ENCODE results near the gene ADAMTS7.
"Not testable (repeated sequence)": the region's sequence is repeated elsewhere in the genome, so short reads cannot be mapped to it uniquely, and the experiment has no call there.

The ADAMTS7 gene

DNA sequence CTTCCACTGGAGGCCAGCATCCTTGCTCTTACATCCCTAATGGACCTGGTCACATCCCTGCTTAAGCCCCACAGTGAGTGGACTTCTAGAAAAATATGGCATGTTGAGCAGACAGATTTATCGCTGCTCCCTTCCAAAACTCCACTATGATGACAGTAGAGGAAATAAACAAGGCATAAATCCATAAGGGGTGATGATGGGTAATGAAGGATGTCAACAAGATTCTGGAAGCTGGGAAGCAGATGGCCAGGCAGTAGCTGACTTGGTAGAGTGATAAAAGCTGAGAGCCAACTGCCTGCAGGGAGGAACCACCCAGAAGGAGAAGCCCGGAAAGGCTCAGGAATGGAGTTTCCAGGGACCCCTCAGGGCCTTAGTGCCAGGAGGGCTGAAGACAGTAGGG is 28.9 kb downstream of the ADAMTS7 start:
- DNase-seq (ENCODE audit: low read depth), result not testable (repeated sequence)

DNA sequence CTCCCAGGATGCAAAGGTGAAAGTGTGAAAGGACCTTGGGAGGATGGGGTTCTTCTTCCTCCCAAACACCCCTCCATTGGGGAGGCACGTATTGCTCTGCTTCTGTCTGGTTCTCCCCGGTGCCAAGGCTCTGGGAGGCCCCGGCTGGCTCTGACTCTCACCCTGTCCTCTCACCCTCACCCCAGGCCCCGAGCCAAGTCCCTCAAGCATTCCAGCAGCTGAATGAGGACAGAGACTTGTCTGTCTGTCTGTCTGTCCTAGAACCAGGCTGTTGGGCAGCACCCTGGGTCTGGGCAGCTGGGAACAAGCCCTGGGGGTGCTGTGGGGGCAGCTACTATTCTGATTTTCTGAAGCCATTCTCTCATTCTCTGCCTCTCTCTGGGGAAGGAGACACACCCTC is 29.9 kb downstream of the ADAMTS7 start:
- DNase-seq (ENCODE audit: low read depth), result not testable (repeated sequence)

DNA sequence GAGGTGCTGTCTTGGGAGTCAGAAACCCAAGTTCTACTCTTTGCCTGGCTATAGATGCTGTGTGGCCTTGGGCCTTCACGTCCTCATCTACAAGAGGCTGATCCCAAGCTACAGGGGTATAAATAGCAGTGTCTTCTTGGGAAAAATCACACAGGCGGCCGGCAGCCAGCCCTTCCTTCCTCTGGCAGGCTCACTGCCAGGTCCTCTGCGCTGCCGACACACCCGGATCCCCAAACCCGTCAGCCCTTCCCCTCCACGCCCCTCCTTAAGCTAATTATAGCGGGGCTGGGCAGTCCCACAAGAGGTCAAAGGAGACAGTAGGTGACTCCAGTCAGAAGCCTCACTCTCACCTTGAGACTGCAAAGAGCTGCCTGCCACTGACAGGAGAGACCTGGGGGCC is 31.3 kb downstream of the ADAMTS7 start:
- not testable (repeated sequence) for DNase-seq (ENCODE audit: low read depth)

DNA sequence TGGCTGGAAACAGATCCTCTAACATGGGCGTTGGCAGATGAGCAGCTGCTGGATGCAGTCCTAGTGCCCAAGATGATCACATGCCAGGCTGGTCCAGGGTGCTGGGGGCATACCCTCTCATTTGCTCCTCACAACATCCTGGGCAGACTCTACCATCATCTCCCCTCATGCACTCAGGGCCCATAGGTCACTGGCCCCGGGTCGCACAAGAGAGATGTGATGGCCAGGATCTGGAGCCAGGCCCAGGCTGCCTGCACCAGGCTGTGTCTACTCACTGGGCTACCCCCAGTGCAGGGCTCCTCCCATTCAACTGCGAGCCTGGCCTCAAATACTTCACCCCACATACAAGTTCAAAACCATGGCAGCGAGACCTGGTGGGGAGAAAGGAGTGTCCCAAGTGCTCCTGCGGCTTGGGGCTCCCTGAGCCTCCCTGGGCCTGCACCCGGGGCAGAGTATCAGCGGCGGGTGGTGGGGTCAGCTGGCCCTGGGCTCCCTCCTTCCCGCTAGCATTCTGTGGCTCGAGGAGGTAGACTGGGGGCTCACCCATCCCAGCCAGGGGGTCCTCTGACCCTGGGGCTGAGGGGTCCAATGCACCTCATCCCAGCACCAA is 32.0 kb downstream of the ADAMTS7 start:
- not testable (repeated sequence) for DNase-seq (ENCODE audit: low read depth)

DNA sequence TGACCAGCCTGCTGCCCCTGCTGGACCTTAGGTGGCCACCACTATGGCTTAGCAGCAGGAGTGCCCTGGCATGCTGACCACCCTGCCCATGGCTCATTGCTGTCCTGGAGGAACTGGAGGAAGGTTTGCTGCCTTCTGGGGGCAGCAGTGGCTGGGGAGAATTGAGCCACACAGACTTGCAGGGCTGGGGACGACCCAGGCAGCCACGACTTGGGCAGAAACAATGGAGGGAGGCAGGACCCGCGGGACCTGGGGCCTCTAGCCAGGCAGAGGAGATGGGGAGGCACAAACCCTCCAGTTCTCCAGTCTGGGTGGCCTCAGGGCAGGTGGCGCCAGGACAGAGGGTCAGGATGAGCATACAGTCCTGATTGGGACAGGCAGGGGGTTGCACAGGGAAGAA is 32.8 kb downstream of the ADAMTS7 start:
- DNase-seq (ENCODE audit: low read depth), result no peak

DNA sequence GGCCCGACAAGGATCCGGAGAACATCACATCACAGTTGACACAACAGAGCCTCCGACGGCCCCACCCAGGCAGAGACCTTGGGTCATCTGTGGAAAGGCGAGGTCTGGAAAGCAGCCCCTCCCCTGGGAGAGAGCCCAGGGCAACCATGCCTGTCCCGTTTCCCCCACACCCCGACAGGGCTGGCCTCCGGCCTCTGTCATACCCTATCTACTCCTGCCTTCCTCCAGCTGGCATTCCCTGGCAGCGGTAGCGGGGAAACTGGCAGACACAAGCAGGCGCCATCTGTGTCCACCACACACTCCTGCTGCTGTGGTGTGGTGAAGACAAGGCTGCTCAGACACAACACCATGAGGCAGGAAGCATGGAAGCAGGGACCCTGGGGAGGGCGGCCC is 33.3 kb downstream of the ADAMTS7 start:
- not testable (repeated sequence) for DNase-seq (ENCODE audit: low read depth)

DNA sequence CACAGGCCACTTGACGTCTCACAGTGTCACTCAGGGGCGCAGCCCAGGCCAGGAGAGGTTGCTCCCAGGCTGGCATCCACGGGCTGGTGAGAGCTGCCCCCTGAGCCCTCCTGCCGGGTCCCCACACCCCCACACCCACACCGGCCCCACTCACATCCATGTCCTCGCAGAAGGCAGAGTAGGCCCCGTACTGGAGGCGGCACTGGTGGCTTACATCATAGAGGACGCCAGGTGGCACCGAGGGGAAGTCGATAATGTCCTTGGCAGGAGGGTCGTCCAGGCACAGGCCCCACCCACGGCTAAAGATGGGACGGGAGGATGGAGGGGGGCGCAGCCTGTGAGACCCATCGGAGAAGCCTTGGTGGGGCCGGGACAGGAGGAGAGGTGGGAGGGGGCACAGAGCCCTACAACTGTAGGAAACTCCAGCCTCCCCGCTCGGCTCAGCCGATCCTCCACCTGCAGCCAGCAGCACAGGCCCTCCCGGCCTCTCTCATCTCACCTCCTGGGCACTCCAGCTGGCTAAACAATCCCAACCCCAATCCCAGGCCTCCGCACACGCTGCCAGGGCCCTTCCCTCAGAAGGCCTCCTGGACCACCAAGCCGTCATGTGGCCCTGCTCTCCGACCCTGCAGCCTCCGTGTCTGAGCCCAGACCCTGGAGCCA is 33.8 kb downstream of the ADAMTS7 start:
- not testable (repeated sequence) for DNase-seq (ENCODE audit: low read depth)

DNA sequence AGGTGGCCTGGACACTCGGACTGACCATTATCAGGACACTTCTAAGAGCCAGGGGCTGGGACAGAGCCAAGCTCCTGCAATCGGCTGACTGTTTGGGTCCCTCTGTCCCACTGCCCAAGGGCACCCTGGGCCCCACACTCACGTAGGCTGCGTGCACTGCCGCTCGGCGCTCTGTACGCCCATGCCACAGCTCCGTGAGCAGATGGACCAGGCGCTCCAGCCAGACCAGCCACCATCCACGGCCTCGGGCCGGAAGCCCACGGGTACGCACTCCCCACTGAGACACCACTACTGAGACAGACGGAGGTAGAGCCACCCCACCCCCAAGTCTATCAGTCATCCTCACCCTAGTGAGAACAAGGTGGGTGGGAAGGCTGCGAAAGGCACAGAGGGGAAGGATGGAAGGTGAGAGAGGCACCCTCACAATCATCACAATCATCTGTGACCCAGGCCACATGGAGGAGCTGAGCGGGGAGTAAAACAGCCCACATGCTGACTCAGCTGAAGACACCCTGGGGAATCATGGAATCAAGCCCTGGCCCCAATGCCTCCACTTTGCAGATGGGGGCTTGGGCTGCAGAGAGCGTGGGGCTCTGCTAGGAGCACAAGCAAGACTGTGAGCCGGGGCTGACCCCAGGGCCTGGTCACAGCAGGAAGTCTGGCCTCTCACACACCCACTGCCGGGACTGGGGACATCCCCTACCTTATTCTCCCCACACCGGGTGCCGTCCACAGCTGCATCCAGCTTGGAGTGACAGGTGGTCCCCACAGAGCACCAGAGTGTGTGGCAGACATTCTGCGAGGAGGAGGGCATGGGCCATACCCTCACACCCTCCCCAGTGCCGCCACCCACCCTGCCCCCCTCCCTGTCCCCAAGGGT is 35.0 kb downstream of the ADAMTS7 start:
- DNase-seq (ENCODE audit: low read depth), result not testable (repeated sequence)

DNA sequence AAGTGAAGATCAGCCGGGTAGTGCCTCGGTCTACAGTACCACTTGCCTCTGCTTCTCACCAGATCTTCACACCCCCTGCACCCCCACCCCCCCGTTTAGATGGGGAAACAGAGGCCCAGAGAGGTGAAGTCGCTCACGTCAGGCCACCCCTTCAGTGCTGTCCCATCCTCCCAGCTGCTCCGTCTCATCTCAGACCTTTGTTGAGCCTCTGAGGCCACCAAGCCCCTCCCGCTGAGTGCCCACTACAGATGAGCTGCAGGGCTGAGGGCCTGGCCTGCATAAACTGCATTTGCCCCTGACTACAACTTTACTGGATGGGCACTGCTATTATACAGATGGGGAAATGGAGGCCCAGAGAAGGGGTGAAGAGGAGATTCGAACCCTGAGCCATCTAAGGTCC is 35.8 kb downstream of the ADAMTS7 start:
- DNase-seq (ENCODE audit: low read depth), result no peak

DNA sequence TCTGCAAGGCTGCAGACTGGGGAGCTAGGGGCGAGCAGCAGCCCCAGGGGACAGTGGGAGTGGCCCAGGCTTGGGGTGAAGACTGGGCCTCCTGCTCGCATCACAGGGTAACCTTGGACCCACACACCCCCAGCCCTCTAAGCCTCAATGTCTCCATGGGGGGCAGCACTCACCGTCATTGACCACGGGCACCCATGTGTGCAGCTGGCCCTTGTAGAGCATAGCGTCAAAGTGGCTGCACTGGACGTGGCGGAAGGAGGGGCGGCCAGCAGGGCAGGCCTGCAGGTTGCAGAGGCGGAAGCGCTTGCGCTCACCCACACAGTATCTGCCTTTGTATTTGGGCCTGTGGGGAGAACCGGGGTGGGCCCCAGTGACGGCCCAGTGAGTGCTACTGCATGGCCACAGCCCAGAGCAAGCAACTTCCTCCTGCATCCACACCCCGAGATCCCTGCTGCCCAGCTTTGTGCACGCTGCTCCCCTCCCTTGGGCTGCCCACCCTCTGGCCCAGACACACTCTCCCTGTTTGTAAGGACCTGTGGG is 36.7 kb downstream of the ADAMTS7 start:
- DNase-seq (ENCODE audit: low read depth), result not testable (repeated sequence)

DNA sequence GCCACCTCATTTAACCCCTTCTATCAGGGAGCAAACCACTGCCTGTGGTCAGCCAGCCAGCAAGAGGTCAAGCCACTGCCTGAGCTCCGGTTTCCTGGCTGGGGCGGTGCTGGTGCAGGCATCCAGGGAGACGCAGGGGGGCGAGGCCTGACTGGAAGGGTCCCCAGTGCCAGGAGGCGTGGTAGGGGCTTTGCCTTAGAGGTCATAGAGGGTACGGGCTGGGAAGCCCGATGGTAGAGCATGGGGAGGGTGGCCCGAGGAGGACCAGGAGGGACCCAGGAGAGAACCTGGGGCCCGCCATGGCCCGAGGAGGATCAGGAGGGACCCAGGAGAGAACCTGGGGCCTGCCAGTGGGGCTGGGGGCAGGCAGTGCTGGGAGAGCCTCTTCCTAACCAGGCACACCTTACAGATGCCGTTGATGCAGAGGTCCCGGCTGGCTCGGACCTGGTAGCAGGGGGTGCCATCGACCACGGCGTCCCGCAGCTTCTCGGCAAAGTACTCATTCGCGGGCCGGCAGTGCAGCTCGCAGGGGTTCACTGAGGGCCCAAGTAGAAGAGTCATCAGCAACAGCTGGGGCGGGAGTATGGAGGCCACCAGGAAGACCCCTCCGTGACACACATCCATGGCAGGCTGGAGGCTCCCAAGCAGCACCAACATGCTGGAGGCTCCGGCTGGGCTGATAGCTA is 37.4 kb downstream of the ADAMTS7 start:
- not testable (repeated sequence) for DNase-seq (ENCODE audit: low read depth)

DNA sequence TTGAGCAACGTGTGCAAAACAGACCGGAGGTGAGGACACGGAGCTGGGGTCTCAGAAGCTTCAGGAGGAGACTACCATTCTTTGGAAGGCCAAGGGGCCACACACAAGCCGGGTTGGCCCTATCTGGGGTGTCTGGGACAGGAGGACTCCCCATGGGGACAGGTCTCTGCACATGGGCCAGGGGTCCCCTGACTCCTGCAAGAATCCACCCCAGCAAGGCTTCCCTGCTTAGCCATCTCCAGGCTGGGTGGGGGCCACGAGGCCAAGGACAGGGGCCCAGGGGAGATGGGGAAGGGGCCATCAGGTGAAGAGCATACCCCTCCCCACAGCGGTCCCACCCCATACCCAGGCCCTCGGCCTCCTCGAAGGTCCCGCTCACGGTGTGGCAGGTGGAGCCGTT is 38.5 kb downstream of the ADAMTS7 start:
- DNase-seq (ENCODE audit: low read depth), result no peak

DNA sequence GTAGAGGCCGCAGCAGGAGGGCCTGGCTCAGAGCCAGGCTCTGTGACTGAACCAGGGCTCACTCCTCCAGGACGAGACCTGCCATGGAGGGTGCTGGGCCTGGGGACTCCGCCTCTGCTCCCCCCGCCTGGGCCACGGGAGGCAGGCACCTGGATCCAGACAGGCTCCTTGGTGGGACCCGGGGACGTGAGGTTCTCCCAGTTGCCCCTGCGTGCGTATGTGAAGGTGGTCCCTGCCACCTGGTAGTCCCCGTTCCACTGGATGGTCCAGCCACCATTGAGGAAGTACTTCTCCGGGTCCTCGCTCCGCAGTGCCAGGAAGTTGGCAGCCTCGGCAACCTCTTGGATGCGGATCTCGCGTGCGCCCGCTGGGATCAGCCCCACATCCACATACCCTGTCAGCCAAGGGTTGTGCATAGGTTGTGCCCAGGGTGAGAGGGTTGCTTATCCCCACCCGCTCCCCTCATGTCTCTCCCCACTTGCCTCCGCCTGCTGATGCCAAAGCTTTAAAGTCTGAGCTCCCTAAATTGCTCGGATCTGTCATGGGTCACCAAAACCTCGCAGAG is 39.7 kb downstream of the ADAMTS7 start:
- not testable (repeated sequence) for DNase-seq (ENCODE audit: low read depth)

DNA sequence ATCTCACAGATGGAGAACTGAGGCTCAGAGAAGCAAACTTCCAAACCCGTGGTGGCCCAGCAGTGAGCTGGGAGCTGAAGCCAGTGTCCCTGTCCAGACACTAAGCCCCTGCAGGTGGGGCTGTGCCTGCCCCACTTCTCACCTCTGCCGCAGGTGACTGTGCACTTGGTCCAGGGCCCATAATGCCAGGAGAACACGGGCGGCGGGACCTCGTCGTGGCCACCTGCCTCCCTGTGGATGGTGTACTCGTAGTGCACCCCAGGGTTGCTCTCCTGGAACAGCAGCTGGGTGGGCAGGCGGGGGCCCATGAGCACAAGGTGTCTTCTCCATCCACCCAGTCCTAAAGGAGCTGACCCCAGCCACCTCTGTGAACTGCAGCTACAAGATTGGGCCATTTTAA is 40.2 kb downstream of the ADAMTS7 start:
- DNase-seq (ENCODE audit: low read depth), result not testable (repeated sequence)

DNA sequence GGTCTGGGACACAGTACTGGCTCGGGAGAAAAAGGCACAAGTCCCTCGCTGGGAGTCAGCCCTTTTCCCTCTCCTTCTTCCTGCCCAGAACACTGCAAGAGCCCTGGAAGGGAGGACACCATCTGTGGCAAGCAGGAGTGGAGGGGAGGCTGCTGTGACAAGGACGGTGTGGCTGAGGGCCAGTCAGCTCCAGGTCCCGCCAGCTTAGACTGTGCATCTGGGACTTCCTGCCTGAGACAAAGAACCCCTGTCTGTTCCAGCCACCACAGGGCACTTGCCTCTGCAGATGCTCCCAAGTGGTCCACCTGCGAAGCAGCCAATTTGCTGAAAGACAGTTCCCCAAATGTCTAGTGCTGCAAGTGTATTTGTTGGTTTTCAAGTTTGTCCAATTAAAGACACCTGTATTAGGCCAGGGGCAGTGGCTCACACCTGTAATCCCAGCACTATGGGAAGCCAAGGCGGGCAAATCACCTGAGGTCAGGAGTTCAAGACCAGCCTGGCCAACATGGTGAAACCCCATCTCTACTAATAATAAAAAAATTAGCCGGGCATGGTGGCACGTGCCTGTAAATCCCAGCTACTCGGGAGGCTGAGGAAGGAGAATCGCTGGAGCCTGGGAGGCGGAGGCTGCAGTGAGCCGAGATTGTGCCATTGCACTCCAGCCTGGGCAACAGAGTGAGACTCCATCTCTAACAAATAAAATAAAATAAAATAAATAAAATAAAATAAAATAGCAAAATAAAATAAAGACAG is 41.6 kb downstream of the ADAMTS7 start:
- DNase-seq (ENCODE audit: low read depth), result not testable (repeated sequence)

DNA sequence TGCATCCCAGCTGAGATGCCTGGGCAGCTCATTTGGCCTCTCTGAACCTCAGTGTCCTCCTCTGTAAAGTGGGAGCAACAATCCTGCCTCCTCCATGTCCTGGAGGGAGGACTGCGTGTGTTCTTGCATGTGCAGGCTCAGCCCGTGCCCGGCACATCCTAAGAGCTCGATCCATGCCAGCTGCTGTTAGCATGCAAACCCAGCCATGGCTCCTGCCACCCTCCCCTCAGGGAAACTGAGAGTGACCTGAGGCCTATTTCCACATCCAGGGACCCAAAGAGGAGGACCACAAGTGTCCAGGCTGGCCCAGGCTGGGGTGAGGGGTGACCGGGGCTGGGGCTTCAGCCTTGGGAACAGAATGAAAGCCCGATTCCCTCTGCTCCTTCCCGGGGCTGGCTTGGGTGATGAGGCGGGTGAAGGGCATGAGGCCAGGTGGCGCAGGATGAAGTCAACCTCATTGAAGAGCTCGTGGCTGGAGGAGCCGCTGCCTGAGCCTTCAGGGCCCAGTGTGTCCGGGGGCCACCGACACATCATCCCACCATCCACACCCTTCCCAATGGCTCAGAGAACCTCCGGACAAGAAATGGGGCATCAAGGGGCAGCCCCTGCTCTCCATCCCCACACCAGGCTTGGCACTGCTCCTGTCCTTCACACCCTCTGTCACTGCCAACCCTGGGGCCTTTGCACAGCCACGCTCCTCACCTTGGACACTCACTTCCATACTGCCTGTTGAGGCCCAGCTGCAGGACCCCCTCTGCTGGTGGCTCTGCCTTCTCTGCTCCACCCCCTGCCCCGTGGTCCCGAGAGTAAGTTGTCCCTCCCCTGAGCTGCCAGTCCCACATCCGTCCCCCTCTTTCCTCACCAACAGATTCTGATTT is 42.5 kb downstream of the ADAMTS7 start:
- DNase-seq (ENCODE audit: low read depth), result no peak

DNA sequence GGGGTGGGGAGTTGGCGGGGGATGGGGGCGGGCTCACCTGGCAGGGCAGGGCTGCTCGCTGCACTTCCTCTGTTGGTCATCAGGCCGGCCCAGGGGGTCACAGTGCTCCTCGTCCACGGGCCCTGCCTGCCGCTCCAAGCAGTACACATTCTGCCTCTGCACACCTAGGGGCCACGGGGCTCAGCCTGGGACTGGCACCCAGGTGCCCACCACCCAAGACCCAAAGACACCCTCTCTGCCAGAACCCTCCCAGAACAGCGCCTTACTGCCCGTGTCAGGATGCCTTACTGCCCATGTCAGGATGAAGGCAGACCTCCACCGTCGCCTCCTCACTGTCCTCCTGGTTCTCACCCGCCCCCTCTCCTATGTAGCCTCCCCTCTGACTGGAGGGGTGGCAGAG is 43.2 kb downstream of the ADAMTS7 start:
- DNase-seq (ENCODE audit: low read depth), result no peak

DNA sequence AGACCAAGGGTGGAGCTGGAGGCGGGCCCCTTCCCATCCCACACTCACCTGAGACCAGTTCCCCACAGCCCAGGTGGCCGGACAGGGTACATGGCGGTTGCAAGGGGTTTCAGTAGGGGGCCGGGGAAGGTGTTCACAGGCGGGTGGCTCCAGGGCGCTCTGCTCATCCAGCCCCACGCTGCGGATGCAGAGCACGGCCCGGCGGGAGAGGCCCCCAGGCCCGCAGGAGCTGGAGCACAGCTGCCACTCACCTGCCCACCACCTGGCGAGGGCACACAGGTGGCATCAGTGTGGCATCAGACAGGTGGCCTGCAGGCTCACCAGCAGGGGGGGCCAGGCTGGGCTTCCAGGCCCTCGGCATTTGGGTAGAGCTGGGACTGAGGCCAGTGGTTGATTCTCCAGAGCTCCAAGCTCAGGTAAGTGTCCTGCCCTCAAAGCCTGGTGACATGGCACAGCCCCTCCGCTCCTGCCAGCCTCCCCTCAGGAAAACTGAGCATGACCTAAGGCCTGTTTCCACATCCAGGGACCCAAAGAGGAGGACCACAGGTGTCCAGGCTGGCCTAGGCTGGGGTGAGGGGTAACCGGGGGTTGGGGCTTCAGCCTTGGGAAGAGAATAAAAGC is 43.8 kb downstream of the ADAMTS7 start:
- DNase-seq (ENCODE audit: low read depth), result no peak

DNA sequence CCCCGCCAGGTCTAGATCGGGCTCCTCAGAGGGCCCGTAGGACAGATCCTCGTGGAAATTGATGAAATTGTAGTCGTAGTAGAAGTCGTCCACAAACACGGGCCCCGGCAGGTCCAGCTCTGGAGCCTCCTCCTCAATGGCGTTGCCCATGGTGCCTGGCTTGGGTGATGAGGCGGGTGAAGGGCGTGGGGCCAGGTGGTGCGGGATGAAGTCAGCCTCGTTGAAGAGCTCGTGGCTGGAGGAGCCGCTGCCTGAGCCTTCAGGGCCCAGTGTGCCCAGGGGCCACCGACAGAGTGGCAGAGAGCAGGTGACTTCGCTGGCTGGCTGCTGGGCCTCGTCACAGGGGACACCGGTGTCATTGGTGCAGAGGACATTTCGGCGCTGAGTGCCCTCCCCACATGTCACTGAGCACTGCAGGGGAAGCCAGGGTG is 44.6 kb downstream of the ADAMTS7 start:
- DNase-seq (ENCODE audit: low read depth), result not testable (repeated sequence)
